Measurements from ENCODE around the gene AFF3.

The AFF3 gene

DNA sequence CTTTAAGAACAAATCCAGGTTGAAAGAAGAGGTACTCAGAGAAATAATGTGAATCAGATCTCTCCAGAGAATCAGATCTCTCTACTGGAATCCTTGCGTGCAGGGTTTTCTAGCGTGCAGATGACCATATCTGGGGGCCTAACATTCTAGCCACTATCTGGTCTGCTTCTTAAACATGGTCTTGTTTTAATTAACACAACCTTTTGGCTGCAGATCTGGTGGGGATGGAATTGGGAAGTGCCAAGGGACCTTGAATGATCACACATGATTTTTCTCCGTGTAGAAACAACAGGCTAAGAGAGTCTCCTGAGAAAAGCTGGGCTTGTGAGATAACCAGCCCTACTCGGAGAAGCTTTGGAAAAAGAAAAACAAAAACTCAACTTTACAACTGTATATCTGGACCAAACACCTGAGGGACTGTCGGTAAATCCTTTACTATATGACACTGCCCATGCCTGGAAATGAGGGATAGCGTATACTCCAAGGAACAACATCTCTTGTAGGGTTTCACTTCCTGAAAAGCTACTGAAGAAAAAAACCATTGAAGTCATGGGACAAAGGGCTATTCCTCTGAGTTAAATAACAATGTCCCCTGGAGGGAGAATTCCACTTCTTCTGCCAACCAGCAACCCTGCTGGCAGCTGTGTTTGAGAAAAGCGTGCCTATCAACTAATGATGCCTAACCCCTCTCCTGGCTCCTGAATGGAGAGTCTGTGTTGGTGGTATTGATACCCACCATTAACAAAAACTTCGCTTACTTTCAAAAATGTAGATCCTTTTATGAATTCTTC, 481.6 kb downstream of the AFF3 start:
- H3K36me3 ChIP-seq (ENCODE audit: control insufficient read depth, insufficient read depth, low read length): no peaks in the 10 kb centered on the region
- H3K4me1 ChIP-seq (ENCODE audit: control insufficient read depth, insufficient read depth, low read length): peaks cover 10% of the 10 kb centered on the region
- WGBS, 2 experiments: 74 to 79% methylated on average over 7 to 8 of the region's 8 CpGs
- H3K27ac ChIP-seq (ENCODE audit: insufficient read depth, low read depth, low read length, poor library complexity, severe bottlenecking): no peak overlapping the region
- H3K27me3 ChIP-seq (ENCODE audit: control insufficient read depth, insufficient read depth, low read length, poor library complexity, severe bottlenecking): no peaks in the 10 kb centered on the region
- H3K4me3 ChIP-seq (ENCODE audit: insufficient read depth, low read depth, low read length): no peak overlapping the region
- no peaks in the 10 kb centered on the region for H3K9me3 ChIP-seq (ENCODE audit: control insufficient read depth, low read length)

DNA sequence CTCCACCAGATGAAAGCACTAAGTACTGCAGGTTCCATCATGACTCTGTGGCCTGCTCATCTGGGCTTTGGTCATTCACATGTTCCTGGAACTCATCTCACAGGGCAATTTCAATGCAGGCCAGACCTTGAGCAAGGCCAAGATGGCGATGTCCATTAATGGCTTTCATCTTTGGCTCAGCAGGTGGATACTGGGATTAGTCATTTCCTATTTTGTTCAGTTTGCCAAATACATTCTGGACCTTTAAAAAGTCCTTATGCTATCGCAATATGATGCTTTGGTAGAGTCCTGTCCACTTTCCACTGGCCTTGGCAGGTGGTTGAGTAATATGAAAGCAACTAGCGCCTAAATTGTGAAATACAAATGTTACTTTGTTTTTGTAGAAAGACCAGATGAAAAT, 482.5 kb downstream of the AFF3 start:
- no peaks in the 10 kb centered on the region for H3K27me3 ChIP-seq (ENCODE audit: control insufficient read depth, insufficient read depth, low read length, poor library complexity, severe bottlenecking)
- no peak overlapping the region for H3K27ac ChIP-seq (ENCODE audit: insufficient read depth, low read depth, low read length, poor library complexity, severe bottlenecking)
- H3K4me3 ChIP-seq (ENCODE audit: insufficient read depth, low read depth, low read length): no peak overlapping the region
- peaks cover 10% of the 10 kb centered on the region for H3K4me1 ChIP-seq (ENCODE audit: control insufficient read depth, insufficient read depth, low read length)
- H3K9me3 ChIP-seq (ENCODE audit: control insufficient read depth, low read length): no peaks in the 10 kb centered on the region
- 92 to 95% methylated on average over 3 of the region's 3 CpGs for WGBS, 2 experiments
- no peaks in the 10 kb centered on the region for H3K36me3 ChIP-seq (ENCODE audit: control insufficient read depth, insufficient read depth, low read length)

DNA sequence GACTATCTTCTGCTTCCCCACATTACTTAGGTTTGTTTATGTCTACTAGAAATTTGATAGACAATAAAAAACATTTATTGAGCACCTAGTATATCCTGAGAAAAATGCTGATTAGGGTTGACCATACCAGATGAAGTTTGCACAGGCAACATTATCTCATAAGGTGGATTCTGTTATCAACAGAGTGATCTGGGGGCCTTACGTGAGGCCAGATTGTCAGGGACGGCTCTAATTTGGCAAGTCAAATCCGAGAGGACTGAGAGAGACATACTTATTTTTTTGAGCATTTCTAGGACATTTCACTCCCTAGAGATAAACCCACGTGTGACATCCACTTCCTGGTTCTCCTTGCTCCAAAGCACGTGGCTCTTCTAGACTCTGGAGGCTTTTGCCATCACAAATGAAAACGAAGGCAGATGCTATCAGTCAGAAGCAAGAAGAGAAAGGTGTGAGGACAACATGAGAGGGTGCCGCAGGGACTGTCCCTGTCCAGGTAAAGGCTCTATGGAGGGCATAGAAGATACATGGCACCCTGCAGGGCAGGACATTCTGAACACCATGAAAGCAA, 484.6 kb downstream of the AFF3 start:
- H3K36me3 ChIP-seq (ENCODE audit: control insufficient read depth, insufficient read depth, low read length): no peaks in the 10 kb centered on the region
- H3K9me3 ChIP-seq (ENCODE audit: control insufficient read depth, low read length): no peaks in the 10 kb centered on the region
- peaks cover 6% of the 10 kb centered on the region for H3K4me1 ChIP-seq (ENCODE audit: control insufficient read depth, insufficient read depth, low read length)
- no peaks in the 10 kb centered on the region for H3K27me3 ChIP-seq (ENCODE audit: control insufficient read depth, insufficient read depth, low read length, poor library complexity, severe bottlenecking)
- 94 to 98% methylated on average over 7 of the region's 7 CpGs for WGBS, 2 experiments
- H3K4me3 ChIP-seq (ENCODE audit: insufficient read depth, low read depth, low read length): no peak overlapping the region
- H3K27ac ChIP-seq (ENCODE audit: insufficient read depth, low read depth, low read length, poor library complexity, severe bottlenecking): no peak overlapping the region

DNA sequence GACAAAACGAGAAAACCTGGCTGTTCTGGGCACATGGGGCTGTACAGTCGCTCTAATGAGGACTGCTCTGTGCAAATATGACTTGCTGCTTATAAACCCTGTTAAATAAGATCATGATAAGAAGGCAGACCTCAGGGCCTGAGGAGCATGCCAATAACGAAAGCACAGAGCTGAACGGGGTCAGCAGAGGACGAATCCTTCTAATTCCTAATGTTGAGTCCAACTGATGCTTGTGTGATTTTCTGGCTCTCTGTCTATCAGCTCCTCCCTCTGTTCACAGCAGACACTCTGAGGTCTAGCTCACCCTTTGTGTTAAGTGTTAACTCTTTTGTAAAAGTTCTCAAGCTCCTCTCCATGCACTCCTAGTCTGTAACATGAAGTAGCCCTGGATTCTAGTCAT, 485.4 kb downstream of the AFF3 start:
- 91 to 96% methylated on average over 5 of the region's 5 CpGs for WGBS, 2 experiments
- Histone ChIP-seq H3K27ac (ENCODE audit: insufficient read depth, low read depth, low read length, poor library complexity, severe bottlenecking) (no peak overlapping the region), H3K9me3 (ENCODE audit: control insufficient read depth, low read length) (no peaks in the 10 kb centered on the region), H3K27me3 (ENCODE audit: control insufficient read depth, insufficient read depth, low read length, poor library complexity, severe bottlenecking) (no peaks in the 10 kb centered on the region), H3K36me3 (ENCODE audit: control insufficient read depth, insufficient read depth, low read length) (no peaks in the 10 kb centered on the region), H3K4me3 (ENCODE audit: insufficient read depth, low read depth, low read length) (no peak overlapping the region), H3K4me1 (ENCODE audit: control insufficient read depth, insufficient read depth, low read length) (peaks cover 7% of the 10 kb centered on the region)

DNA sequence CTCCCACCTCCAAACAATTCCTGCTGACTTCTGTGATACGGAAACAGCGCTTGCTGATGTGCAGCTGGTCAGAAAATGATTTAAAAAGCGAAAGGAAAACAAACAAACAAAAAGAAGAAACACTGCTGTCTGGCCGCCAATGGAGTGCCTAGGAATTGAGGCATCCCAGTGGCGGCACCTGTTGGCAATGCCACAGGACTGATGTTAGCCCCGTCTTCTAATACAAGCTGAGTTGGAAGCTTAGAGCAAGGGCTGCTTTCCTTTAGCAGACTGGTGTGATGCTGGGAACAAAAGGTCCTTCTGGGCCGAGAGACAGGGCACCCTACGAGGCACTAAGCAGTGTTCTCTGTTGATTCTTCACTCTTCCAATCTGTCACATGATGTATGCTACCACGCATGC, 489.0 kb downstream of the AFF3 start:
- H3K27me3 ChIP-seq (ENCODE audit: control insufficient read depth, insufficient read depth, low read length, poor library complexity, severe bottlenecking): no peaks in the 10 kb centered on the region
- H3K9me3 ChIP-seq (ENCODE audit: control insufficient read depth, low read length): no peaks in the 10 kb centered on the region
- H3K4me1 ChIP-seq (ENCODE audit: control insufficient read depth, insufficient read depth, low read length): peaks cover 5% of the 10 kb centered on the region
- no peak overlapping the region for H3K27ac ChIP-seq (ENCODE audit: insufficient read depth, low read depth, low read length, poor library complexity, severe bottlenecking)
- no peaks in the 10 kb centered on the region for H3K36me3 ChIP-seq (ENCODE audit: control insufficient read depth, insufficient read depth, low read length)
- H3K4me3 ChIP-seq (ENCODE audit: insufficient read depth, low read depth, low read length): no peak overlapping the region
- WGBS, 2 experiments: 87% methylated on average over 9 of the region's 9 CpGs

DNA sequence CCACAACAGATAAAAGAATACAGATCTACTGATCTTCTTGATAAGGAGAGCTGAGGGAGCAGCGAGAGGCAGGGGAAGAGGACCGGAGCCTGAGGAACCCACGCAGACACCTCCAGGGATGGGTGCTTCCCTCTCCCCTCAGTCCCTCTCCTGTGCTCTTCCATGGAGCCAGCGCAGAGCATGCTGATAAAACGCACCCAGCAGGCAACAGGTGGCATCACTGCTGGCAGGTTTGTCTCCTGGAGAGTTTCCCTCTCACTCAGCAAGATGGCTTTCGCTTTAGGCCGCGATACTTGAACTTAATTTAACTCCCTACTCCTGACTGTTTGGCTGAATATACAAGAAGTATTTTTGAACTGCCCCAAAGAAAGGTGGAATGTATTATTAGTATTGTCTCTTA, 489.5 kb downstream of the AFF3 start:
- H3K36me3 ChIP-seq (ENCODE audit: control insufficient read depth, insufficient read depth, low read length): no peaks in the 10 kb centered on the region
- no peaks in the 10 kb centered on the region for H3K9me3 ChIP-seq (ENCODE audit: control insufficient read depth, low read length)
- 90 to 94% methylated on average over 8 of the region's 8 CpGs for WGBS, 2 experiments
- H3K4me1 ChIP-seq (ENCODE audit: control insufficient read depth, insufficient read depth, low read length): peaks cover 5% of the 10 kb centered on the region
- no peak overlapping the region for H3K27ac ChIP-seq (ENCODE audit: insufficient read depth, low read depth, low read length, poor library complexity, severe bottlenecking)
- H3K27me3 ChIP-seq (ENCODE audit: control insufficient read depth, insufficient read depth, low read length, poor library complexity, severe bottlenecking): no peaks in the 10 kb centered on the region
- no peak overlapping the region for H3K4me3 ChIP-seq (ENCODE audit: insufficient read depth, low read depth, low read length)

DNA sequence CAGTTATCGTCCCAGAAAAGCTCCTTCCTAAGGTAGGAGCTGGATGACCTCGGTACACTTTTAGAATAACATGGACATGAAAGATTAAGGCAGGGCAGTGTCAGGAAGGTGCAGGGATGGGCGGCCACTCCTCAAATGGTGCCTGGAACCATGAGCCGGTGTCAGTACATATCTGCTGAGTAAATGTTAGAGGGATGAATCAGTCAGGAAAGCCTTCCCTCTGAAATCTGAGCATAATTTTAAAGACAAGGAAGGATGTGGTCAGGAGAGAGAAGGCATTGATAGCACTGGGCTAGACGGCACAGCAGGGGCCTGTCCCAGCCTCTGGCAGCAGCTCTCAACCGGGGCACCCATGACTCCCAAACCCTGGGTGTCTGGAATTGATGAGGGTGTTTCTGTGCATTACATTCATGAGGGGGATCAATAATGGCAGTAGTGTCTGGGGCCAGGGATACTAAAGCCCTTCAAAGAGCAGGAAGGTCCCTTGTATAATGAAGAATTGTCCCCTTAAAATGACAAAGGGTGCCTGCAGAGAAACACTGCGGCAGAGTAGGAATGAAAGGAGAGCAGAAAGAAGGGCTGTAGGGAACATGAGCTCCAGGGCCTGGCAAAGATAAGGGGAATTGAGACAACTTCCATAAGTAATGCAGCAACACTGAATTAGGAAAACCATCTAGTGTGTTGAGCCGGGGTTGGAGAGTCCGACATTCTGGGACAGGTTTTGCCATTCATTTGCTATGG, 490.3 kb downstream of the AFF3 start:
- no peak overlapping the region for H3K4me3 ChIP-seq (ENCODE audit: insufficient read depth, low read depth, low read length)
- WGBS, 2 experiments: 64% methylated on average over 9 of the region's 9 CpGs

DNA sequence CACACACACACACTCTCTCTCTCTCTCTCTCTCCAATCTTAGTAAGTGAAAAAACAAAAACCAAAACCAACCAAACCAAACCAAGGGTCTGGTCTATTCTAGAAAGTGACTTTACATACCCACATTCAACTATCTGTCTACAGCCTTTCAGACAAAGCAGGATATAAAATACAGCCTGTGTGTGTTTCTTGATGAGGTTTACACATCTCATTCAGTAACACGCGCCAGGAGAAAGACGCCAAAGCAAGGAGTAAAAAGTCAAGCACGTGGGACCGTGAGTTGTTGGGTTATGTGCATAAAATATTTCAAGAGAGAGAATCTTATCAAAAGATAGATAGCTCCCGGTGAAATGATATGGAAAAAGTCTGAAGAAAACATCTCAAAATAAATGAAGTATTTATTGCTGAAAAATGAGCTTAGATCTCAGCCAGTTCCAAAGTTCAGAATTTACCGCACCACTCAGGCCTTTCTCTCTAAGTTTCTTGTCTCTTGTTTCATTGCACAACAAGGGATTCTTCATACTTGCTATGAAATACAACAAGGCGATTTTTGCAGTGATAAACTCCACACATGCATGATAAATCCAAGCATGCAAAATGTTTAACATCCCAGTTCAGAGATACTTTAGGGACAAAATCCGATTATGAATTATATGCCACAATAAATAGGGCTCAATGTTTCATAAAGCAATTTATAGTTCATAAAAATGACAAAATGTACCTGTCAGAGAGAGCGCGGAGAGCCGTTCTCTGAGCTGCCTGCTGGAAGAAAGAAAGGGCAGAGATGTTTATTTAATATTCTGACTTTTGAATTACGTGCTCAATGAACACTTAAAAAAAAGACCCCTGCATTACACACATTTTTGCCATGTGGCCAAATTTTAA, 493.2 kb downstream of the AFF3 start:
- Histone ChIP-seq H3K36me3 (ENCODE audit: control insufficient read depth, insufficient read depth, low read length) (no peaks in the 10 kb centered on the region), H3K27ac (ENCODE audit: insufficient read depth, low read depth, low read length, poor library complexity, severe bottlenecking) (no peak overlapping the region), H3K9me3 (ENCODE audit: control insufficient read depth, low read length) (no peaks in the 10 kb centered on the region), H3K4me1 (ENCODE audit: control insufficient read depth, insufficient read depth, low read length) (peaks cover 5% of the 10 kb centered on the region), H3K4me3 (ENCODE audit: insufficient read depth, low read depth, low read length) (no peak overlapping the region), H3K27me3 (ENCODE audit: control insufficient read depth, insufficient read depth, low read length, poor library complexity, severe bottlenecking) (no peaks in the 10 kb centered on the region)
- WGBS, 2 experiments: 94 to 97% methylated on average over 12 of the region's 13 CpGs

More for the DNA sequence above, 490.3 kb downstream of the AFF3 start:
- Histone ChIP-seq H3K36me3 (ENCODE audit: control insufficient read depth, insufficient read depth, low read length) (no peaks in the 10 kb centered on the region), H3K4me1 (ENCODE audit: control insufficient read depth, insufficient read depth, low read length) (peaks cover 5% of the 10 kb centered on the region), H3K27ac (ENCODE audit: insufficient read depth, low read depth, low read length, poor library complexity, severe bottlenecking) (no peak overlapping the region), H3K9me3 (ENCODE audit: control insufficient read depth, low read length) (no peaks in the 10 kb centered on the region), H3K27me3 (ENCODE audit: control insufficient read depth, insufficient read depth, low read length, poor library complexity, severe bottlenecking) (no peaks in the 10 kb centered on the region)

DNA sequence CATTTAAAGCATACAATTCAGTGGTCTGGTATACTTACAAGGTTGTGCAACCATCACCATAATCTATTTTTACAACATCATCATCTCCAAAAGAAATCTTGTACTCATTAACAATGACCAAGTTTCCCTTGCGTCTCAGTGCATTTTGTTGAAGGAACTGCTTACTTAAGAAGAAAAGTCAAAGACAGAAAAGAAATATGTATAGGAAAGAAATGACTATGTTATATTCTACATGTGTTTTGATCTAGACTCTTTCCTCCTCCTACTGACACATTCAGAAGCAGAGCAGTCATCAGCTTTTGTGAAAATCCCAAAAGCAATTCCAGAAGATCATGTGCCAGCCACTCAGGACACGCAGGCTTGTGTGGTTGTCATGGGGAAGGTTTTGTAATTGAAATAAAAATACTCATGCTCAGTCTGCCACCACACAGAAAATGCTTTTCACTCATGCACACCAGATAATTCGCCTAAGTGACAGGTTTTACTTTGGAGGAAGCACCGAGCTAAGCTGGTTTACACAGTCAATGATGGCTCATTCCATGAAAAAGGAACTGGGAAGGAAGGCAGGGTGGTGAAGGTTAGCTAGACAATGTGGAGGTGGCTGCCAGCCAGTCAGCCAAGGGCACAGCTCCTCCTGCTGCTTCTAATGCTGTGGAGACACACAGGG, 494.1 kb downstream of the AFF3 start:
- H3K27ac ChIP-seq (ENCODE audit: insufficient read depth, low read depth, low read length, poor library complexity, severe bottlenecking): no peak overlapping the region

More for the DNA sequence above, 494.1 kb downstream of the AFF3 start:
- peaks cover 5% of the 10 kb centered on the region for H3K4me1 ChIP-seq (ENCODE audit: control insufficient read depth, insufficient read depth, low read length)
- WGBS, 2 experiments: 82 to 86% methylated on average over 3 to 4 of the region's 4 CpGs
- H3K4me3 ChIP-seq (ENCODE audit: insufficient read depth, low read depth, low read length): no peak overlapping the region
- H3K27me3 ChIP-seq (ENCODE audit: control insufficient read depth, insufficient read depth, low read length, poor library complexity, severe bottlenecking): no peaks in the 10 kb centered on the region
- H3K9me3 ChIP-seq (ENCODE audit: control insufficient read depth, low read length): no peaks in the 10 kb centered on the region
- H3K36me3 ChIP-seq (ENCODE audit: control insufficient read depth, insufficient read depth, low read length): no peaks in the 10 kb centered on the region
